HG03460 (cell line): Measurements from ENCODE around the gene EDEM1.
"Not testable (repeated sequence)": the region's sequence is repeated elsewhere in the genome, so short reads cannot be mapped to it uniquely, and the experiment has no call there.

Experiments used
- ATAC-seq: cut with Tn5 transposase; IDR thresholded peaks from one replicate; pipeline ENCODE4 v1.9.1; 2021; ENCODE audit not compliant: unreplicated experiment

EDEM1 gene

DNA sequence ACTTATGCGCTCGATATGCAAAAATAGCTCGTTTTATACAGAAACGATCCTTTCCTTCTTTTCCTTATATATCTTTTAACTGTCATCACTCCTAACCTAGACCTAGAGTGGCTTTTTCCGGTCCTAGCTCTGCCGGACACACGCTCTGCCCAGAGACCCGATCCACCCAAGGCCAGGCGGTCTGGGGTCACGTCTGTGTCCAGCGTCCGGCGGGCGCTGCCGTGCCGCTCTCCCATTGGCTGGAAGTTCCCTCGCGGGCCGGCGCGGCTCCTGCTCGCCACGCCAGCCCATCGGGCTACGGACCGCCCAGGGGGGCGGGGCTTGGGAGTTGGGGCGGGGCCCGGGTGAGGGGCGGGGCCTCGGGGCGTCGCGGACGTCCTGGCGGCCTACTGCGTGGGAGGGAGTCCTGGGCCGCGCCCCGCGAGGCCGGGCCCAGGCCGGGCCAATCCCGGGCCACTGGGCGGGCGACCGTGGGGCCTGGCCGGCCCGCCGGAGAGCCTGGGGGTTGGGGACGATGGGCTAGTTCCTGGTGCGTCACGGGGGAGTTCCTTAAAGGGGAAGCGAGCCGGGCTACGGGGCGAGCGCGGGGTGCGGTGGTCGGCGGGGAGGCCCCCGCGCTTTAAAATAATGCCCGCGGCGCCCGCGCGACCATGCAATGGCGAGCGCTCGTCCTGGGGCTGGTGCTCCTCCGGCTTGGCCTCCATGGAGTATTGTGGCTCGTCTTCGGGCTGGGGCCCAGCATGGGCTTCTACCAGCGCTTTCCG, at the start of gene EDEM1:
Gene EDEM1, plus strand, starts transcription at position 552 of the 764 bp plus-strand sequence. Its CDS starts 99 bp downstream, at position 651.
- peak; percentile 79 for ATAC-seq

- ATAC-seq = no peak
Measured at GRCh38 chr3:5138214-5138981, 49.1 kb upstream of the EDEM1 start.

GRCh38 chr3:5140230-5140621, 47.3 kb upstream of the EDEM1 start:
- ATAC-seq = peak; percentile 37

- ATAC-seq = no peak
Measured at GRCh38 chr3:5140839-5141238, 46.7 kb upstream of the EDEM1 start.

DNA sequence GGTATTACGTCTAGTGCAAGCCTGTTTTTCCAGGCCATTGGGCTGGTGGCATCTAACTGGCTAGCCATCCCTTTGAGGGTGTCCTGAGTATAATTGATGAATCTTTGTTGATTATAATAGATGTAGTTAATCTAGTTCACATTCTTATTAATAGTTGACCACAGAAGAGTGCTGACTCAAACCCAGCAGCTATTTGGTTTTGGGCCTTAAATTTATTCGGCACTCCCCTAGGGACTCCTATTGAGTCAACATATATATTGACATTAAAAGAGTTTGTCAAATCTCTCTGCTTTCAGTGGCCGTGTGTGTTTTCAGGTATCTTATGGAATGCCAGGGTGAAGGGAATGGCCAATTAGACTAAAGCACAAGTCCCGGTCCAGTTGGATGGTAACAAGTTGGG, 45.7 kb upstream of the EDEM1 start:
- ATAC-seq = no peak

DNA sequence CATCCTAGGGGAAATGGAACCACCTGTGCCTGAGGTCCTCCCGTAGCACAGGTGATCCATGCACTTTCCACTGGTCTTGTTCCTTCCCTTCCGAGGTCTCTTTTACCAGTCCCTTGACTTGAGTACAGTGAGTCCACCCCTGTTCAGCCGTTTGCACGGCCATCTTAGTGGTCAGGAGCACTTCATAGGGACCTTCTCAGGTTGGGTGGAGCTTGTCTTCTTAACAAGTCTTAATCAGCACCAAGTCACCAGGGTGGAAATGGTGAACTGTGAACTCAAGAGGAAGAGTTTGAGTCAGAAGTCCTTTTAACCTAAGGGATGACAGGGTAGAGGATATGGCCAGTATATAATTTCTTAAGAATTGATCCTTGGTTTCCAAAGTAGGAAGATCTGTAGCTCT, 44.0 kb upstream of the EDEM1 start:
- no peak for ATAC-seq

- ATAC-seq = no peak
Measured at GRCh38 chr3:5144316-5144994, 43.1 kb upstream of the EDEM1 start.

DNA sequence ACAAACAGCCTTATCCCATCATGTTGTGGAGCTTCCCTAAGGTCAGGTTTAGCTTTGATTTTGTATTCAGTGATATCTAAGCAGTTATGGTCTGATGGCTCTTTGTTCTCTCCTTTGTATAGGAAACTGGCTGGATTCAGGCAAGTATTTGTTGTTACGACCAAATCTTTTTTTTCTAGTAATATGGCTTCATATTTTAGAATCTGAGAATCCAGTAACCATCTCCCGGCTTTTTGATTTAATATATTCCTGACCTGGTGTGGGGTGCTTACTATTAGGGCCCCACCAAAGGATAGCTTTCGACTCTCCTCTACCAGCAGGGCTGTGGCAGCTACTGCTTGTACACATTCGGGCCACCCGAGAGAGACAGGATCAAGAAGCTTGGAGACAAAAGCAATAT, 42.4 kb upstream of the EDEM1 start:
- ATAC-seq = no peak

GRCh38 chr3:5147152-5147551, 40.4 kb upstream of the EDEM1 start:
- not testable (repeated sequence) for ATAC-seq

GRCh38 chr3:5149306-5149880, 38.1 kb upstream of the EDEM1 start:
- no peak for ATAC-seq

DNA sequence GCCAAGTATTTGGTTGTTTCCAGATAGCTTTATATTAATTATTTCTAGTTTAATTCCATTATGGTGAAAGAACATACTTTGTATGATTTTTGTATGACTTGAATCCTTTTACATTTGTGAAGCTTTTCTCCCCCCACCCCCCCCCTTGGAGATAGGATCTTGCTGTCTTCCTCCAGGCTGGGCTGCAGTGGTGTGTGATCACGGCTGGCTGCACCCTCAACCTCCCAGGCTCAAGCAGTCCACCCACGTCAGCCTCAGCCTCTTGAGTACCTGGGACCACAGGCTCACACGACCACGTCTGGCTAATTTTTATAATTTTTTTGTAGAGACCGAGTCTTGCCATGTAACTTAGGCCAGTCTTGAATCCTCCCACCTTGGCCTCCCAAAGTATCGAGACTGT, 35.9 kb upstream of the EDEM1 start:
- ATAC-seq = no peak

GRCh38 chr3:5153074-5153473, 34.4 kb upstream of the EDEM1 start:
- no peak for ATAC-seq

GRCh38 chr3:5155241-5155640, 32.3 kb upstream of the EDEM1 start:
- ATAC-seq = no peak

GRCh38 chr3:5160321-5160720, 27.2 kb upstream of the EDEM1 start:
- ATAC-seq = no peak

DNA sequence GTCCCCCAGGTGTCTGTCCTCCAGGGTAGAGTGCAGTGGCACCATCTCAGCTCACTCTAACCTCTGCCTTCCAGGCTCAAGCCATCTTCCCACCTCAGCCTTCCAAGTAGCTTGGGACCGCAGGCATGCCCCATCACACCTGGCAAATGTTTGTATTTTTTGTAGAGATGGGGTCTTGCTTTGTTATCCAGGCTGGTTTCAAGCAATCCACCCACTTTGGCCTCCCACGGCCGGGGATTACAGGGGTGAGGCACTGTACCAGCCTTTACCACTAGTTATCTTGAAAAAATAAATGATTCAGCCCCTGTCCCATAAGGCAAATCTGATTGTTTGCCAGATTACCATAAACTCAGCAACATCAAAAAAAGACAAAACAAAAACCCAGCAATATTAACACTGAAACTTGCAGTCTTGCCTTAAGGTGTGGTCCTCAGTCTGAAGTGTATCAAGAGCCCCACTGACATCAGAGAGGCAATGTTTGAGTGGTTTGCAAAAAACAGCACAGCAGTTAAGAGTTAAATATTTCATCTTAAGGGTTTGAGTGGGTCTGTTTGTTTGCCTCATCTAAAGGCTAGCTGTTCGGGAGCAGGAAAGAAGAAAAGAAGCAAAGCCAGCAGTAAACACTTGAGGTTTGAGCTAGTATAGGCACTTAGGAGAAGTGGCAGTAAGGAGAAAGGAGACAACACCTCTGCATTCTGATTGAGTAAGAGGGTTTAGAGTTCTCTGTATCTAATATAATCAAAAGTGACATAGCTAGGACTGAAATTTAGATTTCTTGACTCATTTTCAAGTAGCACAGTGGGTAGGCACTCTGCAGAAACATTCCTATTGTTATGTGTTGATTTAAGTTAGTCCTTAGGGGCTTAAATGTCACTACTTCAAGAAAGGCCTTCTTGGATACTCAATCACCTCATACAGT, 26.3 kb upstream of the EDEM1 start:
- ATAC-seq = no peak

GRCh38 chr3:5162102-5162501, 25.4 kb upstream of the EDEM1 start:
- no peak for ATAC-seq

DNA sequence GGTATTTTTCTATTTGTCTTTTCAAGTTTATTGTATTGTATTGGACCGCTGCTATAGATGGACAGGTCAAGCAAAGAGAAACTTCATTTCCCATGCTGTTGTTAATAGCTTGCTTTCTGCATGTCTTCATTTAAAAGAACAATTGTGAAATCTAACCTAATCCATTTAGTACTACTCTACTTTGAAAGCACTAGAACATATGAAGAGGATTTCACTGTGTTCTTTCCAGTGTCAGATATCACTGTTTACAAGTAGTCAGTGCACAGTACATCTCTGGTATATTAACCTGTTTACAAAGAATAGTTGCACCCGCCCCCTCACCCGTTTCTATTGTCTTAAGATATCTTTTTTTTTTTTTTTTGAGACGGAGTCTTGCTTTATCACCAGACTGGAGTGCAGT, 21.8 kb upstream of the EDEM1 start:
- ATAC-seq = no peak

- no peak for ATAC-seq
Measured at GRCh38 chr3:5166846-5167245, 20.7 kb upstream of the EDEM1 start.

DNA sequence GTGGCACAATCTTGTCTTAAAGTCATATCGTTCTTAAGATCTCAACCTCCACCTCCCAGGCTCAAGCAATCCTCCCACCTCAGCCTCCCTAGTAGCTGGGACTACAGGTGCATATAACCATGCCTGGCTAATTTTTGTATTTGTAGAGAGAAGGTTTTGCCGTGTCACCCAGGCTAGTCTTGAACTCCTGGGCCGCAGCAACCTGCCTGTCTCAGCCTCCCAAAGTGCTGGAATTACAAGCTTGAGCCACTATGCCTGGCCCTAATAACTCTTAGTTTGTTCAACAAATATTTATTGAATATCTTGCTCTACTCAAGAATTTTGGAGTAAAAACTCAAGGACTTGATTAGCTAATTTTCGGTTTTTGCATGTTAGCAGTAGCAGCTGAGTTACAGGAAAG, 19.4 kb upstream of the EDEM1 start:
- no peak for ATAC-seq

GRCh38 chr3:5169807-5170206, 17.7 kb upstream of the EDEM1 start:
- ATAC-seq = no peak
